RWPE2 (cell line): ENCODE measurements around the gene ADGRB2.

ENCODE experiments used
- ATAC-seq: fragments of 200-7000 bp; cut with Tn5 transposase; 3 replicates; pipeline ENCODE4 v1.9.1; 2021; ENCODE audit warnings: low read depth
- DNase-seq: peaks from one replicate; pipeline ENCODE4 v3.0.0-alpha.2; 2020; ENCODE audit warnings: low spot score
- H3K27ac ChIP-seq: fragments of 450-650 bp; 2 replicates; pipeline ENCODE4 v1.5.1; 2017; ENCODE audit warnings: mild to moderate bottlenecking; ENCODE audit not compliant: poor library complexity, severe bottlenecking
- H3K27me3 ChIP-seq: fragments of 250-450 bp; sonication (Bioruptor Pico); 2 replicates; pipeline ENCODE4 v1.5.1; 2021; ENCODE audit warnings: mild to moderate bottlenecking, moderate library complexity; ENCODE audit not compliant: insufficient read depth, poor library complexity, severe bottlenecking
- H3K36me3 ChIP-seq: fragments of 250-450 bp; sonication (Bioruptor Pico); 2 replicates; pipeline ENCODE4 v1.5.1; 2020; ENCODE audit warnings: low read depth, mild to moderate bottlenecking, moderate library complexity
- H3K4me1 ChIP-seq: fragments of 250-450 bp; sonication (Bioruptor Pico); 2 replicates; pipeline ENCODE4 v1.5.1; 2021; ENCODE audit warnings: mild to moderate bottlenecking, moderate library complexity; ENCODE audit not compliant: insufficient read depth, poor library complexity, severe bottlenecking
- H3K4me3 ChIP-seq: fragments of 250-450 bp; sonication (Bioruptor Pico); 2 replicates; pipeline ENCODE4 v1.5.1; 2021; ENCODE audit warnings: mild to moderate bottlenecking, moderate library complexity; ENCODE audit not compliant: severe bottlenecking
- H3K9me3 ChIP-seq: fragments of 250-450 bp; sonication (Bioruptor Pico); 2 replicates; pipeline ENCODE4 v1.5.1; 2021; ENCODE audit warnings: mild to moderate bottlenecking, moderate library complexity; ENCODE audit not compliant: severe bottlenecking
- CTCF ChIP-seq: fragments of 450-650 bp; IDR thresholded peaks from one replicate; pipeline ENCODE4 v1.5.1; 2017; ENCODE audit warnings: mild to moderate bottlenecking, moderate library complexity; ENCODE audit not compliant: poor library complexity, severe bottlenecking

The ADGRB2 gene

GRCh38 chr1:31802190-31803150, 38.3 kb upstream of the ADGRB2 start:
- no peak for ATAC-seq
- no peak for TF ChIP-seq CTCF
- Histone ChIP-seq H3K27me3 (no peaks in the 10 kb centered on the region), H3K9me3 (no peaks in the 10 kb centered on the region), H3K36me3 (no peaks in the 10 kb centered on the region), H3K27ac (no peak overlapping the region), H3K4me3 (no peak overlapping the region), H3K4me1 (peaks cover 5% of the 10 kb centered on the region)
- no peak for DNase-seq

- TF ChIP-seq CTCF, result no peak
- no peak overlapping the region for H3K27ac ChIP-seq
- no peak for ATAC-seq
- no peak overlapping the region for H3K4me3 ChIP-seq
- no peaks in the 10 kb centered on the region for H3K27me3 ChIP-seq
- peaks cover 5% of the 10 kb centered on the region for H3K4me1 ChIP-seq
- H3K9me3 ChIP-seq, result no peaks in the 10 kb centered on the region
- no peaks in the 10 kb centered on the region for H3K36me3 ChIP-seq
- no peak for DNase-seq
Observed at GRCh38 chr1:31801458-31801857, 37.3 kb upstream of the ADGRB2 start.

- Histone ChIP-seq H3K4me3 (no peak overlapping the region), H3K27ac (no peak overlapping the region), H3K9me3 (no peaks in the 10 kb centered on the region), H3K27me3 (no peaks in the 10 kb centered on the region), H3K4me1 (peaks cover 5% of the 10 kb centered on the region), H3K36me3 (no peaks in the 10 kb centered on the region)
- ATAC-seq, result no peak
- no peak for TF ChIP-seq CTCF
- DNase-seq, result no peak
Observed at GRCh38 chr1:31800674-31800967, 36.5 kb upstream of the ADGRB2 start.

- Histone ChIP-seq H3K4me3 (no peak overlapping the region), H3K27ac (no peak overlapping the region), H3K4me1 (peaks cover 5% of the 10 kb centered on the region), H3K9me3 (no peaks in the 10 kb centered on the region), H3K27me3 (no peaks in the 10 kb centered on the region), H3K36me3 (no peaks in the 10 kb centered on the region)
- DNase-seq (peak; percentile 38), ATAC-seq (no peak)
- TF ChIP-seq CTCF, result no peak
Observed at GRCh38 chr1:31799895-31800673, 35.9 kb upstream of the ADGRB2 start.
